SU-DHL-6 (cell line): ENCODE data around the gene AK1.

Source experiments
- EZH2phosphoT487 ChIP-seq: fragments of 200-600 bp; sonication (generic), shearing (Covaris generic); conservative IDR thresholded peaks from 2 replicates; pipeline ENCODE4 v1.6.1; 2018; ENCODE audit warnings: mild to moderate bottlenecking, antibody characterized with exemption, low read length, moderate library complexity, mixed read lengths
- TF ChIP-seq, protein P1 (sequence below): fragments of 200-600 bp; sonication (generic); IDR thresholded peaks from one replicate; pipeline ENCODE4 v1.5.1; 2017; ENCODE audit warnings: antibody characterized with exemption, mild to moderate bottlenecking, low read length, moderate library complexity; ENCODE audit not compliant: insufficient read depth, poor library complexity, severe bottlenecking

GRCh38 chr9:127863191-127863621 lies 14.3 kb downstream of the AK1 start:
- TF ChIP-seq, protein P1, sequence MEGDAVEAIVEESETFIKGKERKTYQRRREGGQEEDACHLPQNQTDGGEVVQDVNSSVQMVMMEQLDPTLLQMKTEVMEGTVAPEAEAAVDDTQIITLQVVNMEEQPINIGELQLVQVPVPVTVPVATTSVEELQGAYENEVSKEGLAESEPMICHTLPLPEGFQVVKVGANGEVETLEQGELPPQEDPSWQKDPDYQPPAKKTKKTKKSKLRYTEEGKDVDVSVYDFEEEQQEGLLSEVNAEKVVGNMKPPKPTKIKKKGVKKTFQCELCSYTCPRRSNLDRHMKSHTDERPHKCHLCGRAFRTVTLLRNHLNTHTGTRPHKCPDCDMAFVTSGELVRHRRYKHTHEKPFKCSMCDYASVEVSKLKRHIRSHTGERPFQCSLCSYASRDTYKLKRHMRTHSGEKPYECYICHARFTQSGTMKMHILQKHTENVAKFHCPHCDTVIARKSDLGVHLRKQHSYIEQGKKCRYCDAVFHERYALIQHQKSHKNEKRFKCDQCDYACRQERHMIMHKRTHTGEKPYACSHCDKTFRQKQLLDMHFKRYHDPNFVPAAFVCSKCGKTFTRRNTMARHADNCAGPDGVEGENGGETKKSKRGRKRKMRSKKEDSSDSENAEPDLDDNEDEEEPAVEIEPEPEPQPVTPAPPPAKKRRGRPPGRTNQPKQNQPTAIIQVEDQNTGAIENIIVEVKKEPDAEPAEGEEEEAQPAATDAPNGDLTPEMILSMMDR, result no peak
- no peak for TF ChIP-seq EZH2phosphoT487
